IPS DF 19.7 (cell line): ENCODE results near the gene IFITM1.
"Not testable (repeated sequence)": the region's sequence is repeated elsewhere in the genome, so short reads cannot be mapped to it uniquely, and the experiment has no call there.

Experiments used
- DNase-seq: peaks from one replicate; pipeline ENCODE4 v3.0.0-alpha.2; 2013; ENCODE audit warnings: low read depth, low spot score

IFITM1 gene

DNA sequence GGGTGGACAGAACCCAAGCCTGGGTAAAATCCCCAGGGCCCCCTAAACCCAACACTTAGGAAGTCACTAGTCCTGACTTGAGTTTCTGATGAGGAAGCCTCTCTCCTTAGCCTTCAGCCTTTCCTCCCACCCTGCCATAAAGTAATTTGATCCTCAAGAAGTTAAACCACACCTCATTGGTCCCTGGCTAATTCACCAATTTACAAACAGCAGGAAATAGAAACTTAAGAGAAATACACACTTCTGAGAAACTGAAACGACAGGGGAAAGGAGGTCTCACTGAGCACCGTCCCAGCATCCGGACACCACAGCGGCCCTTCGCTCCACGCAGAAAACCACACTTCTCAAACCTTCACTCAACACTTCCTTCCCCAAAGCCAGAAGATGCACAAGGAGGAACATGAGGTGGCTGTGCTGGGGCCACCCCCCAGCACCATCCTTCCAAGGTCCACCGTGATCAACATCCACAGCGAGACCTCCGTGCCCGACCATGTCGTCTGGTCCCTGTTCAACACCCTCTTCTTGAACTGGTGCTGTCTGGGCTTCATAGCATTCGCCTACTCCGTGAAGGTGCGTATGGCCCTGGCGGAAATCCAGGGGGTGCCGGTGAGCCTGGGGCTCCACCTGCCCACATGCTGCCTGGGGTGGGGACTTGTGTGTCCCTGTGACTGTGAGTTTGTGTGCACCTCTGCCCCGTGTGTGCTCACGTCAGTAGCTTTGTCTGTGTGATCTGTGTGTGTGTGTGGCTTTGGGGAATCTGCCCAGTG lies at the start of gene IFITM1:
TSS of gene IFITM1 (plus strand) at position 254 of the 767 bp plus-strand sequence. CDS start at position 385, 131 bp downstream.
- DNase-seq = no peak

GRCh38 chr11:266676-267439 lies 47.0 kb upstream of the IFITM1 start:
- no peak for DNase-seq

- DNase-seq = no peak
Observed at GRCh38 chr11:267491-267994, 46.3 kb upstream of the IFITM1 start.

GRCh38 chr11:268716-269145 lies 45.1 kb upstream of the IFITM1 start:
- DNase-seq = not testable (repeated sequence)

GRCh38 chr11:269146-269890 lies 44.5 kb upstream of the IFITM1 start:
- no peak for DNase-seq

GRCh38 chr11:270451-271318 lies 43.2 kb upstream of the IFITM1 start:
- DNase-seq = no peak

- DNase-seq = no peak
Observed at GRCh38 chr11:271319-271715, 42.5 kb upstream of the IFITM1 start.

DNA sequence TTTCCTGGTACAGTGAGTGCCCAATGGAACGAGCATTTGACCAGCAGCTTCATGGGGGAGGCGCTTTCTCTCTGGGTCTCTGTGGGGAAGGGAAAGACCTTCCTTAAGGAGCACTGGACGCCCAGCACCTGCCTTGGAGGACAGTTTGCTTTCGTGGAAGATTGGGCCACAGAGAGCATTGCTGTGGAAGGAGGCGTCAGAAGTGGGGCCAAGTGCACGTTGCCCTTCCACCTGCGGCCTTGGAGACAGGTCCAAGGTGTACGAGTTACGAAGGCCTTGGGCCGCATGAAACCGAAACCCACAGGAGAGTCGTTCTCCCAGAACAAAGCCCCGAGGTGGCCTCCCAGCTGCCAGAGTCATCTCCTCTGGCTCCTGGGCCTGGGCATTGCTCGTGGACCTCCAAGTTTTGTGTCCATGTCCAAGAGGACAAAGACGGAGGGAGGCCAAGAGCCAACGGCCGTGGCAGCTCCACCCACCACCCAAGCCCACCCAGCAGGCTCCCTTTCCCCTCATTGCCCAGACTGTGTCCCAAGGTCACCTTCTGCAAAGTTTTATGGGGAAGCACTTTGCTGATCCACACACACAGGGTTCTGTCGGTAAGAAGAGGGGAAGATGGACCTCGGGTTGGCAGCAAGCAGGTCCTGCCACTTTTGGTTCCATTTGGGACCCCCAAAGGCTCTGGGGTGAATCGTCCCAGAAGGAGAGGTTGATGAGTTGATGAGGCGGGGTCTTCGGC lies 41.5 kb upstream of the IFITM1 start:
- DNase-seq = no peak

DNA sequence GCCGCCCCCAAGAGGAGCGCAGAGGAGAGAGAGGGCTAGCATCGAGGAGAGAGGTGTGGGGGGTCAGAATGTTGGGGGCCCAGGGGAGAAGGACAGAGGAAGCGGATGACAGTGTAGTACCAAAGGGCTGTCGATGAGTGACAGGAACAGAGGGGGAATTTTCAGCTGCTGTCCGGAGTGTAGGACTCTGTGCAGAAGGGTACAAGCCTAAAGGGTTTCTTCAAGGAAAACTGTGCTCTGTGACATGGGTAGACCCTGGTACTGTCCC lies 41.0 kb upstream of the IFITM1 start:
- DNase-seq = no peak

GRCh38 chr11:276219-276618 lies 37.6 kb upstream of the IFITM1 start:
- no peak for DNase-seq

DNA sequence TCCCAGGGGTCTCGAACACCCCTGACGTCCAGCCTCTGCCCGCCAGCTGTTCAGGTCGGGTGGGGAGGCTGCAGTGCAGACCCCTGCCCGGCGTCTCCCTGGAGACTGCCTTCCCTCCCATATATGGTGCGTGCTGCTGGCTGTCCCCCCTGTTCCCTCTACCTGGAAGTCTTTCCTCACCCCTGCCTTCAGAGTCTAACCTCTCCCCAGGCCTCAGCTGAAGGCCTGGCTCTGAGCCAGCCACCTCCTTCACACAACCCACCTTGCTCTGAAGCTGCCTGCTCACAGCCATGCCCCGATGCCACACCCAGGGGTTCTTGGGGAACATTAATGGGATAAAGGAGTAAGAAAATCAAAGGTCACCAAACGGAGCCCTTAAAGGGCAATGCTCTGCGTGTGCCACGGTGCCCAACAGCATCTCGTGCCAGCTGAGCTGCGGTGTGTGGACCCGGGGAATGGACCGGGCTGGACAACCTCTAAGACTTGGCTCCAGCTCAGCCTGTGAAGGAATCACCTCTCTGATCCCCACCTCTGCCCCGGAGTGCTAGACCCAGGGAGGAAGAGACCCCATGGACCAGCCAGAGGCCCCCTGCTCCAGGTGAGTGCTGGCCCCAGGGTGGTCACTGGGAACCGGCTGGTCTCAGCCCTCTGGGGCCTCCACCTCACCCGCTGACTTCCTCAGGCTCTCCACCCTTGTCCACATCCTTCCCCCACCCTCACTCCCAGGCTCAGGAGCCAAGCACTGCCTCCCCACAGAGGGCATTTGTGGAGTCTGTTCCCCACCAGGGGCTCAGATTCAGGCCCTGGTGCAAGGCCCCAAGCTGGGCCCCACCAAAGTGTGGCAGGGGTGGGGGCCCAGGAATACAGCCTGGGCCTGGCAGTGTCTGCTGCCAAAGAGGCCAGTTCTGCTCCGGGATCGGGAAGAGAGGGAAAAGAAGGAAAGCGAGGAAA lies 35.6 kb upstream of the IFITM1 start, which contains the start of gene NLRP6:
TSS of gene NLRP6 (plus strand) at position 407 of the 951 bp plus-strand sequence. CDS start at position 570, 163 bp downstream.
- no peak for DNase-seq

DNA sequence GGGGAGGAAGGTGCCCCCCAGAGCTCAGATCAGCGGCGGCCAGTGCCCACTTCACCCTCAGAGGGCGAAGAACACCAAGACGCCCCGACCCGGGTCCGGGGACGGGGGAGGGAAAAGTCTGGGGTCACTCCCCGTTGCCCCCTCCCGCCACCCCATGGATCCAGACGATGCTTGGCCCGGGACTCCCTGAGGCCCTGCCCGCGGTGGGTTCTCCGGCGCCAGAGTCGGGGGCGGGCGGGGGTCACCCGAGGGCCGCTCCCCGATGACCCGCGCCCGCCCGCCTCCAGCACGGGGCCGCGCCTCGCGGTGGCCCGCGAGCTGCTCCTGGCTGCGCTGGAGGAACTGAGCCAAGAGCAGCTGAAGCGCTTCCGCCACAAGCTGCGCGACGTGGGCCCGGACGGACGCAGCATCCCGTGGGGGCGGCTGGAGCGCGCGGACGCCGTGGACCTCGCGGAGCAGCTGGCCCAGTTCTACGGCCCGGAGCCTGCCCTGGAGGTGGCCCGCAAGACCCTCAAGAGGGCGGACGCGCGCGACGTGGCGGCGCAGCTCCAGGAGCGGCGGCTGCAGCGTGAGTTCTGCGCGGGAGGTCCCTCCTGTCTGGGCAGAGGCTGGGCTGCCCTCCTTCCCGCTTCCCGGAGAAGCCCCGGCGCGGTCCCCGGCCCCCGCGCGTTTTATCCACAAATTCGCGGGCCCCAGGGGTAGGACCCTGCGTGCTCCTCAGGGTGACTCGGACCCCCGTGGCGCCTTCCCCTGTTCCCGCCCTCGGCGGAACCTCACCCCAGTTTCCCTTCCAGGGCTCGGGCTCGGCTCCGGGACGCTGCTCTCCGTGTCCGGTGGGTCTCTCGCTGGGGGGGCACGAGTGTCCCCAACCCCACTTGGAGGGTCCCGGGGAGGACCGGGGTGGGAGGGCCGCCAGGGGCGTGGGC lies 34.5 kb upstream of the IFITM1 start:
- DNase-seq = no peak

DNA sequence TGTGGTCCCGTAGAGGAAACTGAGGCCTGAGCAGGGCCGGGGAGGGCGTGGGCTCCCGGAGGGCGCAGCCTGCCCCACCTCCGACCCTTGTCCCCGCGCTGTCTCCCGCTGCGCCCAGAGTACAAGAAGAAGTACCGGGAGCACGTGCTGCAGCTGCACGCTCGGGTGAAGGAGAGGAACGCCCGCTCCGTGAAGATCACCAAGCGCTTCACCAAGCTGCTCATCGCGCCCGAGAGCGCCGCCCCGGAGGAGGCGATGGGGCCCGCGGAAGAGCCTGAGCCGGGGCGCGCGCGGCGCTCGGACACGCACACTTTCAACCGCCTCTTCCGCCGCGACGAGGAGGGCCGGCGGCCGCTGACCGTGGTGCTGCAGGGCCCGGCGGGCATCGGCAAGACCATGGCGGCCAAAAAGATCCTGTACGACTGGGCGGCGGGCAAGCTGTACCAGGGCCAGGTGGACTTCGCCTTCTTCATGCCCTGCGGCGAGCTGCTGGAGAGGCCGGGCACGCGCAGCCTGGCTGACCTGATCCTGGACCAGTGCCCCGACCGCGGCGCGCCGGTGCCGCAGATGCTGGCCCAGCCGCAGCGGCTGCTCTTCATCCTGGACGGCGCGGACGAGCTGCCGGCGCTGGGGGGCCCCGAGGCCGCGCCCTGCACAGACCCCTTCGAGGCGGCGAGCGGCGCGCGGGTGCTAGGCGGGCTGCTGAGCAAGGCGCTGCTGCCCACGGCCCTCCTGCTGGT lies 33.7 kb upstream of the IFITM1 start:
- no peak for DNase-seq

DNA sequence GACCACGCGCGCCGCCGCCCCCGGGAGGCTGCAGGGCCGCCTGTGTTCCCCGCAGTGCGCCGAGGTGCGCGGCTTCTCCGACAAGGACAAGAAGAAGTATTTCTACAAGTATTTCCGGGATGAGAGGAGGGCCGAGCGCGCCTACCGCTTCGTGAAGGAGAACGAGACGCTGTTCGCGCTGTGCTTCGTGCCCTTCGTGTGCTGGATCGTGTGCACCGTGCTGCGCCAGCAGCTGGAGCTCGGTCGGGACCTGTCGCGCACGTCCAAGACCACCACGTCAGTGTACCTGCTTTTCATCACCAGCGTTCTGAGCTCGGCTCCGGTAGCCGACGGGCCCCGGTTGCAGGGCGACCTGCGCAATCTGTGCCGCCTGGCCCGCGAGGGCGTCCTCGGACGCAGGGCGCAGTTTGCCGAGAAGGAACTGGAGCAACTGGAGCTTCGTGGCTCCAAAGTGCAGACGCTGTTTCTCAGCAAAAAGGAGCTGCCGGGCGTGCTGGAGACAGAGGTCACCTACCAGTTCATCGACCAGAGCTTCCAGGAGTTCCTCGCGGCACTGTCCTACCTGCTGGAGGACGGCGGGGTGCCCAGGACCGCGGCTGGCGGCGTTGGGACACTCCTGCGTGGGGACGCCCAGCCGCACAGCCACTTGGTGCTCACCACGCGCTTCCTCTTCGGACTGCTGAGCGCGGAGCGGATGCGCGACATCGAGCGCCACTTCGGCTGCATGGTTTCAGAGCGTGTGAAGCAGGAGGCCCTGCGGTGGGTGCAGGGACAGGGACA lies 32.9 kb upstream of the IFITM1 start:
- no peak for DNase-seq

- DNase-seq = no peak
Observed at GRCh38 chr11:281486-282161, 32.2 kb upstream of the IFITM1 start.

DNA sequence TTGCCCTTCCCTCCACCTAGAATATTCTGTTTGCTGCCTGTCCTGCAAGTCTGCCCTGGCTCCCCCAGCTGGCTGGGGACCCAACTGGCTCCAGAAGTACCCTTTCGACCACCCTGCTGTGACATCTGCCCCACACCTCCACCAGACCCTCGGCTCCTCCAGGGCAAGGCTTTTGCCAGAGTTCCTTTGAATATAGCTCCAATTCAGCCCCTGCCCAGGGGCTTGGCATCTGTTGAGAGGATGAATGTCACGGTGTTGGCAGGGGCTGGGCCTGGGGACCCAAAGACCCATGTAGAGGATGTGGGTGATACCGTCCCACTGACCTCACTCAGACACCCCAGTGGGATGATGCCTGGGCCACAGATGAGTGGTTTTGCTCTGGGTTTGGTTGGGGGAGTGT lies 31.7 kb upstream of the IFITM1 start:
- no peak for DNase-seq
